GM23338 (cell line): ENCODE results near the gene NKX2-4. TPM values are rescaled to one million over a fixed set of nuclear protein-coding genes. Genes with fewer than 3 reads are reported as not detected.

Experiments
- ATAC-seq: fragments of 200-7000 bp; cut with Tn5 transposase; 3 replicates; pipeline ENCODE4 v1.9.1; 2020
- DNase-seq: peaks from one replicate; pipeline ENCODE4 v3.0.0-alpha.2; 2015; ENCODE audit warnings: low spot score
- H2AFZ ChIP-seq: fragments of 200-600 bp; sonication (generic); 2 replicates; pipeline ENCODE4 v1.8.0; 2016; ENCODE audit warnings: antibody characterized with exemption, mild to moderate bottlenecking, moderate library complexity
- H3F3A ChIP-seq: fragments of 200-600 bp; sonication (generic); replicated peaks from 2 replicates; pipeline ENCODE4 v1.8.0; 2017; ENCODE audit warnings: antibody characterized with exemption, mixed run types, low read depth
- H3K27ac ChIP-seq: fragments of 200-600 bp; sonication (generic); 2 replicates; pipeline ENCODE4 v1.6.1; 2016; ENCODE audit warnings: low read depth
- H3K27me3 ChIP-seq: fragments of 200-600 bp; sonication (generic); 2 replicates; pipeline ENCODE4 v1.8.0; 2016; ENCODE audit warnings: mild to moderate bottlenecking, mixed run types, moderate library complexity; ENCODE audit not compliant: insufficient read depth
- H3K36me3 ChIP-seq: fragments of 200-600 bp; sonication (generic); 2 replicates; pipeline ENCODE4 v1.8.0; 2016; ENCODE audit warnings: mild to moderate bottlenecking; ENCODE audit not compliant: insufficient read depth
- H3K4me1 ChIP-seq: fragments of 200-600 bp; sonication (generic); 2 replicates; pipeline ENCODE4 v1.8.0; 2016; ENCODE audit warnings: mild to moderate bottlenecking, moderate library complexity; ENCODE audit not compliant: insufficient read depth
- H3K4me2 ChIP-seq: fragments of 200-600 bp; sonication (generic); 2 replicates; pipeline ENCODE4 v1.7.1; 2017; ENCODE audit warnings: mixed run types
- H3K4me3 ChIP-seq: fragments of 200-600 bp; sonication (generic); 2 replicates; pipeline ENCODE4 v1.6.1; 2016; ENCODE audit warnings: mixed run types
- H3K79me2 ChIP-seq: fragments of 200-600 bp; sonication (generic); replicated peaks from 2 replicates; pipeline ENCODE4 v1.8.0; 2017; ENCODE audit warnings: mild to moderate bottlenecking; ENCODE audit not compliant: insufficient read depth
- H3K9me2 ChIP-seq: fragments of 200-600 bp; sonication (generic); 2 replicates; pipeline ENCODE4 v1.8.0; 2017; ENCODE audit not compliant: insufficient read depth
- H4K20me1 ChIP-seq: fragments of 200-600 bp; sonication (generic); replicated peaks from 2 replicates; pipeline ENCODE4 v1.8.0; 2017; ENCODE audit warnings: mild to moderate bottlenecking; ENCODE audit not compliant: insufficient read depth
- H3K27ac Mint-ChIP-seq: 2 replicates; pipeline ENCODE4 v1.8.0; 2020; ENCODE audit warnings: inconsistent platforms, mild to moderate bottlenecking, moderate library complexity, mixed read lengths
- H3K27me3 Mint-ChIP-seq: 3 replicates; pipeline ENCODE4 v1.8.0; 2022; ENCODE audit warnings: low read depth, mild to moderate bottlenecking, moderate library complexity, mixed read lengths, inconsistent platforms; ENCODE audit not compliant: insufficient read depth, poor library complexity
- H3K36me3 Mint-ChIP-seq: 3 replicates; pipeline ENCODE4 v1.8.0; 2021; ENCODE audit warnings: low read depth, mild to moderate bottlenecking, inconsistent platforms, moderate library complexity, mixed read lengths
- H3K4me1 Mint-ChIP-seq: 3 replicates; pipeline ENCODE4 v1.8.0; 2020; ENCODE audit warnings: mild to moderate bottlenecking, inconsistent platforms, mixed read lengths
- H3K4me3 Mint-ChIP-seq: 3 replicates; pipeline ENCODE4 v1.8.0; 2021; ENCODE audit warnings: moderate library complexity, mild to moderate bottlenecking, inconsistent platforms, mixed read lengths
- H3K9me3 Mint-ChIP-seq: 3 replicates; pipeline ENCODE4 v1.8.0; 2020; ENCODE audit warnings: moderate library complexity, mild to moderate bottlenecking, inconsistent platforms, mixed read lengths
- CREB1 ChIP-seq: fragments of 250-450 bp; sonication (Bioruptor Pico); IDR thresholded peaks from 2 replicates; pipeline ENCODE4 v1.5.0; 2020; ENCODE audit warnings: low read depth, mild to moderate bottlenecking, moderate library complexity
- CTCF ChIP-seq, 2 experiments: fragments of 200-600 bp in 1 of 2; sonication (generic) in 1 of 2; conservative IDR thresholded peaks; 2 replicates each; pipeline versions ENCODE4 v1.5.1 to v1.6.1; 2016 to 2017; ENCODE audit warnings: antibody characterized with exemption in 2 of 2, low read depth in 2 of 2, mild to moderate bottlenecking in 2 of 2, moderate library complexity in 1 of 2
- ETS1 ChIP-seq: IDR thresholded peaks from 2 replicates; pipeline ENCODE4 v1.6.1; 2016; ENCODE audit warnings: antibody characterized with exemption
- EZH2 ChIP-seq: fragments of 200-600 bp; sonication (generic); IDR thresholded peaks from one replicate; pipeline ENCODE4 v1.8.0; 2017; ENCODE audit warnings: antibody characterized with exemption, mild to moderate bottlenecking, low read depth; ENCODE audit not compliant: unreplicated experiment
- EZH2phosphoT487 ChIP-seq: fragments of 200-600 bp; sonication (generic); IDR thresholded peaks from one replicate; pipeline ENCODE4 v1.8.1; 2018; ENCODE audit warnings: antibody characterized with exemption; ENCODE audit not compliant: unreplicated experiment
- JUNB ChIP-seq: IDR thresholded peaks from one replicate; pipeline ENCODE4 v1.6.1; 2016; ENCODE audit warnings: antibody characterized with exemption; ENCODE audit not compliant: unreplicated experiment
- NANOG ChIP-seq: IDR thresholded peaks from 2 replicates; pipeline ENCODE4 v1.6.1; 2016; ENCODE audit warnings: antibody characterized with exemption, borderline replicate concordance
- POLR2AphosphoS5 ChIP-seq: IDR thresholded peaks from 2 replicates; pipeline ENCODE4 v1.6.1; 2016; ENCODE audit warnings: antibody characterized with exemption, low read depth
- STAT1 ChIP-seq: IDR thresholded peaks from one replicate; pipeline ENCODE4 v1.6.1; 2016; ENCODE audit warnings: antibody characterized with exemption; ENCODE audit not compliant: unreplicated experiment
- ZNF114 ChIP-seq: fragments of 250-450 bp; sonication (Bioruptor Pico); IDR thresholded peaks from 2 replicates; pipeline ENCODE4 v1.5.0; 2020; ENCODE audit warnings: mild to moderate bottlenecking, moderate library complexity
- ZNF331 ChIP-seq: fragments of 250-450 bp; sonication (Bioruptor Pico); IDR thresholded peaks from 2 replicates; pipeline ENCODE4 v1.5.0; 2020; ENCODE audit warnings: low read depth, mild to moderate bottlenecking, moderate library complexity
- polyA plus RNA-seq: library from polyadenylated mRNA; unstranded; fragments of >200 nt; fragmentation: Nextera tagmentation; extraction: Ambion mirVana; gene quantifications from 2 replicates; pipeline ENCODE4 v1.2.1, GENCODE V29; 2016
- total RNA-seq: library from RNA; depleted of rRNA; stranded (reverse); fragments of >200 nt; shearing (Covaris generic); gene quantifications from 2 replicates; pipeline ENCODE4 v1.2.3, GENCODE V29; 2014
- TF ChIP-seq, protein P1 (sequence below): IDR thresholded peaks from one replicate; pipeline ENCODE4 v1.6.1; 2018; ENCODE audit warnings: antibody characterized with exemption; ENCODE audit not compliant: unreplicated experiment
- TF ChIP-seq, protein P2 (sequence below): fragments of 250-450 bp; sonication (Bioruptor Pico); IDR thresholded peaks from 2 replicates; pipeline ENCODE4 v1.5.0; 2020; ENCODE audit warnings: mild to moderate bottlenecking, moderate library complexity

NKX2-4 gene
- total and polyA plus RNA-seq, 2 experiments from 2014 or later = 0.61 to 2.1 TPM

DNA sequence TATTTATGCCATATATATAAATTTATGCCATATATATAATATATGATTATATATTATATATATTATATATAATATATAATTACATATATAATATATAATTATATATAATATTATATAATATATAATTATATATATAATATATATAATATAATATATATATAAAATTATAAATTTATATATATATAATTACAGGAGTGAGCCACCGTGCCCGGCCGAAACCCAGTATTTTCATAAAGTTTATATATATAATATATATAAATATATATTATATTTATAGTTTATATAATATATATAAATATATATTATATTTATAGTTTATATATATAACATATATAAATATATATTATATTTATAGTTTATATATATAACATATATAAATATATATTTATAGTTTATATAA, 31.6 kb downstream of the NKX2-4 start (continued):
- TF ChIP-seq ZNF331 (CRISPR knock-in tag) (no peak), EZH2phosphoT487 (no peak), CTCF (conservative IDR thresholded peaks at IDR 0.05; ENCODE audit: low read depth in 2 of 2) (no peak)
- TF ChIP-seq, protein P1, sequence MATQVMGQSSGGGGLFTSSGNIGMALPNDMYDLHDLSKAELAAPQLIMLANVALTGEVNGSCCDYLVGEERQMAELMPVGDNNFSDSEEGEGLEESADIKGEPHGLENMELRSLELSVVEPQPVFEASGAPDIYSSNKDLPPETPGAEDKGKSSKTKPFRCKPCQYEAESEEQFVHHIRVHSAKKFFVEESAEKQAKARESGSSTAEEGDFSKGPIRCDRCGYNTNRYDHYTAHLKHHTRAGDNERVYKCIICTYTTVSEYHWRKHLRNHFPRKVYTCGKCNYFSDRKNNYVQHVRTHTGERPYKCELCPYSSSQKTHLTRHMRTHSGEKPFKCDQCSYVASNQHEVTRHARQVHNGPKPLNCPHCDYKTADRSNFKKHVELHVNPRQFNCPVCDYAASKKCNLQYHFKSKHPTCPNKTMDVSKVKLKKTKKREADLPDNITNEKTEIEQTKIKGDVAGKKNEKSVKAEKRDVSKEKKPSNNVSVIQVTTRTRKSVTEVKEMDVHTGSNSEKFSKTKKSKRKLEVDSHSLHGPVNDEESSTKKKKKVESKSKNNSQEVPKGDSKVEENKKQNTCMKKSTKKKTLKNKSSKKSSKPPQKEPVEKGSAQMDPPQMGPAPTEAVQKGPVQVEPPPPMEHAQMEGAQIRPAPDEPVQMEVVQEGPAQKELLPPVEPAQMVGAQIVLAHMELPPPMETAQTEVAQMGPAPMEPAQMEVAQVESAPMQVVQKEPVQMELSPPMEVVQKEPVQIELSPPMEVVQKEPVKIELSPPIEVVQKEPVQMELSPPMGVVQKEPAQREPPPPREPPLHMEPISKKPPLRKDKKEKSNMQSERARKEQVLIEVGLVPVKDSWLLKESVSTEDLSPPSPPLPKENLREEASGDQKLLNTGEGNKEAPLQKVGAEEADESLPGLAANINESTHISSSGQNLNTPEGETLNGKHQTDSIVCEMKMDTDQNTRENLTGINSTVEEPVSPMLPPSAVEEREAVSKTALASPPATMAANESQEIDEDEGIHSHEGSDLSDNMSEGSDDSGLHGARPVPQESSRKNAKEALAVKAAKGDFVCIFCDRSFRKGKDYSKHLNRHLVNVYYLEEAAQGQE = no peak

DNA sequence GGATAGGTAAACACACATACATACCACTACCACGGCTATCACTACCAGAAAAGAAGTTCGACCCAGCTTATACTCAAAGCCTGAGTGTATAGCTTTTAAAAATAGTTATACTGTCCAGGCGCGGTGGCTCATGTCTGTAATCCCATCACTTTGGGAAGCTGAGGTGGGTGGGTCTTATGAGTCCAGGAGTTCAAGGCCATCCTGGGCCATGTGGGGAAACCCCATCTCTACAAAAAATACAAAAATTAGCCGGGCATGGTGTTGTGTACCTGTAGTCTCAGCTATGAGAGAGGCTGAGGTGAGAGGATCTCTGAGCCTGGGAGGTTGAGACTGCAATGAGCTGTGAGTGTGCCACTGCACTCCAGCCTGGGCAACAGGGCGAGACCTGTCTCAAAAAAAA, 32.9 kb downstream of the NKX2-4 start:
- Histone ChIP-seq H4K20me1 (no peaks in the 10 kb centered on the region), H3K4me1 (no peaks in the 10 kb centered on the region), H3K79me2 (peaks cover 9% of the 10 kb centered on the region), H3K36me3 (peaks cover 40% of the 10 kb centered on the region), H3K4me2 (no peak overlapping the region), H3K27me3 (no peaks in the 10 kb centered on the region), H3K4me3 (no peak overlapping the region), H3K27ac (no peak overlapping the region), H3K9me2 (no peaks in the 10 kb centered on the region), H2AFZ (no peak overlapping the region), H3F3A (no peaks in the 10 kb centered on the region)
- no peak for DNase-seq
- no peak overlapping the region for H3K4me3 Mint-ChIP-seq
- no peak for ATAC-seq
- H3K4me1 Mint-ChIP-seq = no peaks in the 10 kb centered on the region
- H3K36me3 Mint-ChIP-seq = peaks cover 65% of the 10 kb centered on the region
- no peak overlapping the region for H3K27ac Mint-ChIP-seq
- H3K9me3 Mint-ChIP-seq = no peaks in the 10 kb centered on the region
- no peaks in the 10 kb centered on the region for H3K27me3 Mint-ChIP-seq
- no peak for TF ChIP-seq ZNF114 (CRISPR knock-in tag)
- no peak for TF ChIP-seq CREB1 (CRISPR knock-in tag)
- no peak for TF ChIP-seq STAT1
- no peak for TF ChIP-seq EZH2phosphoT487
- no peak for TF ChIP-seq ZNF331 (CRISPR knock-in tag)
- no peak for TF ChIP-seq NANOG
- TF ChIP-seq ETS1 = no peak
- no peak for TF ChIP-seq EZH2
- TF ChIP-seq POLR2AphosphoS5 = no peak
- TF ChIP-seq, protein P2, sequence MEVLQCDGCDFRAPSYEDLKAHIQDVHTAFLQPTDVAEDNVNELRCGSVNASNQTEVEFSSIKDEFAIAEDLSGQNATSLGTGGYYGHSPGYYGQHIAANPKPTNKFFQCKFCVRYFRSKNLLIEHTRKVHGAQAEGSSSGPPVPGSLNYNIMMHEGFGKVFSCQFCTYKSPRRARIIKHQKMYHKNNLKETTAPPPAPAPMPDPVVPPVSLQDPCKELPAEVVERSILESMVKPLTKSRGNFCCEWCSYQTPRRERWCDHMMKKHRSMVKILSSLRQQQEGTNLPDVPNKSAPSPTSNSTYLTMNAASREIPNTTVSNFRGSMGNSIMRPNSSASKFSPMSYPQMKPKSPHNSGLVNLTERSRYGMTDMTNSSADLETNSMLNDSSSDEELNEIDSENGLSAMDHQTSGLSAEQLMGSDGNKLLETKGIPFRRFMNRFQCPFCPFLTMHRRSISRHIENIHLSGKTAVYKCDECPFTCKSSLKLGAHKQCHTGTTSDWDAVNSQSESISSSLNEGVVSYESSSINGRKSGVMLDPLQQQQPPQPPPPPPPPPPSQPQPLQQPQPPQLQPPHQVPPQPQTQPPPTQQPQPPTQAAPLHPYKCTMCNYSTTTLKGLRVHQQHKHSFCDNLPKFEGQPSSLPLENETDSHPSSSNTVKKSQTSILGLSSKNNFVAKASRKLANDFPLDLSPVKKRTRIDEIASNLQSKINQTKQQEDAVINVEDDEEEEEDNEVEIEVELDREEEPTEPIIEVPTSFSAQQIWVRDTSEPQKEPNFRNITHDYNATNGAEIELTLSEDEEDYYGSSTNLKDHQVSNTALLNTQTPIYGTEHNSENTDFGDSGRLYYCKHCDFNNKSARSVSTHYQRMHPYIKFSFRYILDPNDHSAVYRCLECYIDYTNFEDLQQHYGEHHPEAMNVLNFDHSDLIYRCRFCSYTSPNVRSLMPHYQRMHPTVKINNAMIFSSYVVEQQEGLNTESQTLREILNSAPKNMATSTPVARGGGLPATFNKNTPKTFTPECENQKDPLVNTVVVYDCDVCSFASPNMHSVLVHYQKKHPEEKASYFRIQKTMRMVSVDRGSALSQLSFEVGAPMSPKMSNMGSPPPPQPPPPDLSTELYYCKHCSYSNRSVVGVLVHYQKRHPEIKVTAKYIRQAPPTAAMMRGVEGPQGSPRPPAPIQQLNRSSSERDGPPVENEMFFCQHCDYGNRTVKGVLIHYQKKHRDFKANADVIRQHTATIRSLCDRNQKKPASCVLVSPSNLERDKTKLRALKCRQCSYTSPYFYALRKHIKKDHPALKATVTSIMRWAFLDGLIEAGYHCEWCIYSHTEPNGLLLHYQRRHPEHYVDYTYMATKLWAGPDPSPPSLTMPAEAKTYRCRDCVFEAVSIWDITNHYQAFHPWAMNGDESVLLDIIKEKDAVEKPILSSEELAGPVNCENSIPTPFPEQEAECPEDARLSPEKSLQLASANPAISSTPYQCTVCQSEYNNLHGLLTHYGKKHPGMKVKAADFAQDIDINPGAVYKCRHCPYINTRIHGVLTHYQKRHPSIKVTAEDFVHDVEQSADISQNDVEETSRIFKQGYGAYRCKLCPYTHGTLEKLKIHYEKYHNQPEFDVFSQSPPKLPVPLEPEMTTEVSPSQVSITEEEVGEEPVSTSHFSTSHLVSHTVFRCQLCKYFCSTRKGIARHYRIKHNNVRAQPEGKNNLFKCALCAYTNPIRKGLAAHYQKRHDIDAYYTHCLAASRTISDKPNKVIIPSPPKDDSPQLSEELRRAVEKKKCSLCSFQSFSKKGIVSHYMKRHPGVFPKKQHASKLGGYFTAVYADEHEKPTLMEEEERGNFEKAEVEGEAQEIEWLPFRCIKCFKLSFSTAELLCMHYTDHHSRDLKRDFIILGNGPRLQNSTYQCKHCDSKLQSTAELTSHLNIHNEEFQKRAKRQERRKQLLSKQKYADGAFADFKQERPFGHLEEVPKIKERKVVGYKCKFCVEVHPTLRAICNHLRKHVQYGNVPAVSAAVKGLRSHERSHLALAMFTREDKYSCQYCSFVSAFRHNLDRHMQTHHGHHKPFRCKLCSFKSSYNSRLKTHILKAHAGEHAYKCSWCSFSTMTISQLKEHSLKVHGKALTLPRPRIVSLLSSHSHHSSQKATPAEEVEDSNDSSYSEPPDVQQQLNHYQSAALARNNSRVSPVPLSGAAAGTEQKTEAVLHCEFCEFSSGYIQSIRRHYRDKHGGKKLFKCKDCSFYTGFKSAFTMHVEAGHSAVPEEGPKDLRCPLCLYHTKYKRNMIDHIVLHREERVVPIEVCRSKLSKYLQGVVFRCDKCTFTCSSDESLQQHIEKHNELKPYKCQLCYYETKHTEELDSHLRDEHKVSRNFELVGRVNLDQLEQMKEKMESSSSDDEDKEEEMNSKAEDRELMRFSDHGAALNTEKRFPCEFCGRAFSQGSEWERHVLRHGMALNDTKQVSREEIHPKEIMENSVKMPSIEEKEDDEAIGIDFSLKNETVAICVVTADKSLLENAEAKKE = no peak
- no peak for TF ChIP-seq JUNB
